GM21360 (cell line): Measurements from ENCODE around the gene CBFA2T2.
A peak's percentile ranks its signal among the peaks of the same experiment; 100 is the strongest.
"Not testable (repeated sequence)": the region's sequence is repeated elsewhere in the genome, so short reads cannot be mapped to it uniquely, and the experiment has no call there.

Experiments used
- ATAC-seq: cut with Tn5 transposase; IDR thresholded peaks from one replicate; pipeline ENCODE4 v1.9.1; 2021; ENCODE audit warnings: mild to moderate bottlenecking, moderate library complexity; ENCODE audit not compliant: unreplicated experiment

CBFA2T2 gene

GRCh38 chr20:33490023-33490933 is at the start of gene CBFA2T2:
TSS of gene CBFA2T2 (plus strand) at chr20:33490096. CDS start at chr20:33490268, 172 bp downstream.
- peak; percentile 50 for ATAC-seq

- not testable (repeated sequence) for ATAC-seq
Measured at GRCh38 chr20:33440562-33440961, 49.3 kb upstream of the CBFA2T2 start.

- ATAC-seq, result no peak
Measured at GRCh38 chr20:33441142-33441955, 48.5 kb upstream of the CBFA2T2 start.

GRCh38 chr20:33442136-33443005 is 47.5 kb upstream of the CBFA2T2 start:
- no peak for ATAC-seq

- ATAC-seq, result no peak
Measured at GRCh38 chr20:33443006-33443511, 46.8 kb upstream of the CBFA2T2 start.

GRCh38 chr20:33443512-33444239 is 46.2 kb upstream of the CBFA2T2 start, which contains the start of gene SNTA1:
TSS of gene SNTA1 (minus strand) at chr20:33443763. CDS start at chr20:33443620, 143 bp downstream.
- ATAC-seq, result peak; percentile 79

- no peak for ATAC-seq
Measured at GRCh38 chr20:33444797-33445560, 44.9 kb upstream of the CBFA2T2 start.

GRCh38 chr20:33445881-33446625 is 43.8 kb upstream of the CBFA2T2 start:
- ATAC-seq, result no peak

- ATAC-seq, result no peak
Measured at GRCh38 chr20:33450867-33451266, 39.0 kb upstream of the CBFA2T2 start.

GRCh38 chr20:33456916-33457642 is 32.8 kb upstream of the CBFA2T2 start:
- ATAC-seq, result peak; percentile 51

GRCh38 chr20:33459599-33459998 is 30.3 kb upstream of the CBFA2T2 start:
- ATAC-seq, result no peak

GRCh38 chr20:33460711-33461110 is 29.2 kb upstream of the CBFA2T2 start:
- no peak for ATAC-seq

GRCh38 chr20:33463332-33464101 is 26.4 kb upstream of the CBFA2T2 start:
- no peak for ATAC-seq

- not testable (repeated sequence) for ATAC-seq
Measured at GRCh38 chr20:33464759-33465158, 25.1 kb upstream of the CBFA2T2 start.

- ATAC-seq, result no peak
Measured at GRCh38 chr20:33465481-33466302, 24.2 kb upstream of the CBFA2T2 start.

- no peak for ATAC-seq
Measured at GRCh38 chr20:33466303-33466646, 23.6 kb upstream of the CBFA2T2 start.
